Natural killer cell (primary cell): ENCODE measurements around the gene MORN5. TPM values are rescaled to one million over a fixed set of nuclear protein-coding genes. Genes with fewer than 3 reads are reported as not detected.

Experiments
- ATAC-seq, 3 donors: fragments of 150-1000 bp in 2 of 3; fragments of 200-7000 bp in 1 of 3; cut with Tn5 transposase; 1 replicate in 1 of 3; 2 replicates in 2 of 3; pipeline ENCODE4 v1.10.0; 2021; ENCODE audit warnings: mild to moderate bottlenecking in 2 of 3, moderate library complexity in 2 of 3
- DNase-seq, 2 donors: peaks; one replicate each; pipeline versions ENCODE4 v3.0.0 to v3.0.0-alpha.2; 2013 to 2021; ENCODE audit warnings: mixed read lengths in 1 of 2
- H3K27ac ChIP-seq: one replicate; pipeline ENCODE4 v1.5.1; 2013; ENCODE audit warnings: mild to moderate bottlenecking, low read length
- H3K27me3 ChIP-seq: one replicate; pipeline ENCODE4 v1.6.1; 2013; ENCODE audit warnings: low read length; ENCODE audit not compliant: control insufficient read depth, insufficient read depth
- H3K36me3 ChIP-seq: one replicate; pipeline ENCODE4 v1.6.1; 2013; ENCODE audit warnings: low read length; ENCODE audit not compliant: control insufficient read depth, insufficient read depth
- H3K4me1 ChIP-seq: one replicate; pipeline ENCODE4 v1.6.1; 2013; ENCODE audit warnings: low read length; ENCODE audit not compliant: control insufficient read depth, insufficient read depth
- H3K4me3 ChIP-seq: one replicate; pipeline ENCODE4 v1.5.1; 2013; ENCODE audit warnings: low read length
- H3K9me3 ChIP-seq: one replicate; pipeline ENCODE4 v1.6.1; 2013; ENCODE audit warnings: low read length; ENCODE audit not compliant: control insufficient read depth, insufficient read depth
- H3K27ac Mint-ChIP-seq, 2 donors: one replicate each; pipeline ENCODE4 v1.8.0; 2022; ENCODE audit warnings: mild to moderate bottlenecking in 2 of 2, mixed read lengths in 2 of 2, moderate library complexity in 1 of 2
- H3K27me3 Mint-ChIP-seq, 2 donors: one replicate each; pipeline ENCODE4 v1.8.0; 2022; ENCODE audit warnings: low read depth in 2 of 2, mixed read lengths in 2 of 2
- H3K36me3 Mint-ChIP-seq: one replicate; pipeline ENCODE4 v1.8.0; 2022; ENCODE audit warnings: mixed read lengths
- H3K4me1 Mint-ChIP-seq, 2 donors: one replicate each; pipeline ENCODE4 v1.8.0; 2022; ENCODE audit warnings: mixed read lengths in 2 of 2
- H3K4me3 Mint-ChIP-seq: one replicate; pipeline ENCODE4 v1.8.0; 2022; ENCODE audit warnings: mild to moderate bottlenecking, moderate library complexity, mixed read lengths
- H3K9me3 Mint-ChIP-seq, 2 donors: one replicate each; pipeline ENCODE4 v1.8.0; 2022; ENCODE audit warnings: mixed read lengths in 2 of 2
- CTCF ChIP-seq: fragments of 200-600 bp; IDR thresholded peaks from one replicate; pipeline ENCODE4 v1.8.0; 2022; ENCODE audit warnings: antibody characterized with exemption
- WGBS: methylation state at CpG from one replicate; pipeline ENCODE4 v1.1.7; 2013; ENCODE audit warnings: missing lambda C conversion rate; ENCODE audit not compliant: insufficient coverage; 5-methylcytosine and 5-hydroxymethylcytosine counted together
- intact Hi-C: fragments of 100-400 bp; cut with micrococcal nuclease; formaldehyde crosslinking; loops from one replicate; pipeline ENCODE4 v1.14.2; 2022
- total RNA-seq, 4 donors: library from RNA; stranded (reverse); fragments of 120-200 nt in 1 of 4; gene quantifications; one replicate each; pipeline versions ENCODE4 v1.2.3 to v1.2.4, GENCODE V29; 2013 to 2022

The MORN5 gene
- total RNA-seq, 3 donors from 2014 or later (not counting 1 experiment from before 2014, with no cell fraction given) = not detected

GRCh38 chr9:122112238-122112637, 47.5 kb upstream of the MORN5 start:
- H3K27me3 ChIP-seq = no peaks in the 10 kb centered on the region
- no peaks in the 10 kb centered on the region for H3K36me3 ChIP-seq
- H3K4me1 ChIP-seq = no peaks in the 10 kb centered on the region
- Mint-ChIP-seq H3K36me3 (no peaks in the 10 kb centered on the region), H3K27me3 (peaks cover 0 to 6% of the 10 kb centered on the region in 2 donors), H3K4me3 (no peak overlapping the region), H3K9me3 (no peaks in the 10 kb centered on the region), H3K4me1 (no peaks in the 10 kb centered on the region), H3K27ac (no peak overlapping the region)
- no peak overlapping the region for H3K4me3 ChIP-seq
- intact Hi-C loops = no loop called here
- no peak for TF ChIP-seq CTCF
- 87% methylated on average over 6 of the region's 6 CpGs for WGBS
- DNase-seq = no peak
- no peak overlapping the region for H3K27ac ChIP-seq
- no peak for ATAC-seq
- H3K9me3 ChIP-seq = no peaks in the 10 kb centered on the region

GRCh38 chr9:122113574-122113973, 46.1 kb upstream of the MORN5 start:
- H3K4me3 Mint-ChIP-seq = no peak overlapping the region
- DNase-seq = no peak
- Histone ChIP-seq H3K27me3 (no peaks in the 10 kb centered on the region), H3K4me3 (no peak overlapping the region), H3K27ac (no peak overlapping the region), H3K36me3 (no peaks in the 10 kb centered on the region), H3K9me3 (no peaks in the 10 kb centered on the region), H3K4me1 (no peaks in the 10 kb centered on the region)
- no peaks in the 10 kb centered on the region for H3K4me1 Mint-ChIP-seq
- 65% methylated on average over 2 of the region's 5 CpGs for WGBS
- H3K27me3 Mint-ChIP-seq = peaks cover 0 to 6% of the 10 kb centered on the region in 2 donors
- TF ChIP-seq CTCF = no peak
- H3K9me3 Mint-ChIP-seq = no peaks in the 10 kb centered on the region
- intact Hi-C loops = no loop called here
- no peak for ATAC-seq
- no peaks in the 10 kb centered on the region for H3K36me3 Mint-ChIP-seq
- H3K27ac Mint-ChIP-seq = no peak overlapping the region

- intact Hi-C loops = no loop called here
- H3K27ac ChIP-seq = no peak overlapping the region
- DNase-seq (no peak), ATAC-seq (no peak)
- no peaks in the 10 kb centered on the region for H3K4me1 ChIP-seq
- H3K9me3 Mint-ChIP-seq = no peaks in the 10 kb centered on the region
- no peaks in the 10 kb centered on the region for H3K9me3 ChIP-seq
- no peaks in the 10 kb centered on the region for H3K4me1 Mint-ChIP-seq
- no peak for TF ChIP-seq CTCF
- H3K27me3 Mint-ChIP-seq = peaks cover 0 to 6% of the 10 kb centered on the region in 2 donors
- H3K27ac Mint-ChIP-seq = no peak overlapping the region
- no peaks in the 10 kb centered on the region for H3K27me3 ChIP-seq
- no peak overlapping the region for H3K4me3 ChIP-seq
- H3K36me3 Mint-ChIP-seq = no peaks in the 10 kb centered on the region
- H3K4me3 Mint-ChIP-seq = no peak overlapping the region
- WGBS = 68% methylated on average over 12 of the region's 12 CpGs
- no peaks in the 10 kb centered on the region for H3K36me3 ChIP-seq
Measured at GRCh38 chr9:122115176-122116035, 44.3 kb upstream of the MORN5 start.
